ENCODE data around the gene BMP5.
A peak's percentile ranks its signal among the peaks of the same experiment; 100 is the strongest.

Gene BMP5

DNA sequence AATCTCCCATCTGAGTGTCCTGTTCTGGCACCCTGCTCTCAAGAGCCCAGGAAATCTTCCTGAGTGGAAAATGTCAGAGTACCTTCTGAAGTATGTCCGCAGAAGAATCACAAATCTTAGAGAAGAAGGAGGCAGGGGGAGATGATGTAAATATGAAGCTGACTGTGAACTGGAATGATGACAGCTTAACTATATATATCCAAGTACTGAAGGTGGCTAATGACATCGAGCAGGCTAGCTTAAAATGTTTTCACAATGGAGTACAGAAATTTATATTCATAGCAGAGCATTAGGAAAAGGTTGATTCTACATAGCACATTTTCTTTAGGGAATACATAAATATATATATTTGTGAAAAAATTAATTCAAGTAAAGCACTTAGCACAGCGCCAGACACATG, 64.3 kb downstream of the BMP5 start:
- no peak for DNase-seq (ENCODE audit: low read depth)

DNA sequence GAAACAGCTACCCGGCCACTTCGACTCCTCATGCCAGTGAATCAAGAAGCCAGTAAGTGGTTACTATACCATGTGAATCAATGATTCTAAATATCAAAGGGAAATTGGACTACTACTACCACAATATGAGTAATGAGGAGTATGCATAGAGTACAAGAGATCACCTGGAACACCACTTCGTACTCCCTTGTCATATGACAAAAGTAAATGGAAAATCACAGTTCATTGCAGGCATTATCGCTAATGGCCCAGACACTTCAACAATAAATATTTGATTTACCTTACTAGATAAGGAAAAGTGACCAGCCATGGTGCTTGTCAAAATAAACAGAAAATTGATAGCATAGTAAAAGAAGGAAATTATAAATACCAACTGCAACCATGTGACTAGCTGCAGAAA, 73.1 kb downstream of the BMP5 start:
- no peak for DNase-seq (ENCODE audit: low read depth)

DNA sequence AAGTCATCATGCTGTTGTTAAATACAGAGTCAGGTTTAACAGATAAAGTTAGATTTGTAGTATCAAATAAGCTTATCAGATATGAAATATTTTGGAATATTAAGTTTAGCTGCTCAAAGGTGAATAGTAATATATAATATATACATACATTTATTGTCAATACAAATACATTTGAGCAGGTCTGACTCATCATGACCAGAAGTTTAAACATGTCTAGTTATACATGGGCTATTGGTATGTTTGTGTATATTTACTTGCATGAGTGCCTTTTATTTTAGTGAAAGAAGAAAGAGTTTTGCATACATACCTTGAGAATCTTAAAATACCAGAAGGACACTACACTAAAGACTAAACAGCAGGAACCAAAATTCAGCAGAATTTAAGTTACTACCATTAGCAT, 76.8 kb downstream of the BMP5 start:
- DNase-seq (ENCODE audit: low read depth): no peak

DNA sequence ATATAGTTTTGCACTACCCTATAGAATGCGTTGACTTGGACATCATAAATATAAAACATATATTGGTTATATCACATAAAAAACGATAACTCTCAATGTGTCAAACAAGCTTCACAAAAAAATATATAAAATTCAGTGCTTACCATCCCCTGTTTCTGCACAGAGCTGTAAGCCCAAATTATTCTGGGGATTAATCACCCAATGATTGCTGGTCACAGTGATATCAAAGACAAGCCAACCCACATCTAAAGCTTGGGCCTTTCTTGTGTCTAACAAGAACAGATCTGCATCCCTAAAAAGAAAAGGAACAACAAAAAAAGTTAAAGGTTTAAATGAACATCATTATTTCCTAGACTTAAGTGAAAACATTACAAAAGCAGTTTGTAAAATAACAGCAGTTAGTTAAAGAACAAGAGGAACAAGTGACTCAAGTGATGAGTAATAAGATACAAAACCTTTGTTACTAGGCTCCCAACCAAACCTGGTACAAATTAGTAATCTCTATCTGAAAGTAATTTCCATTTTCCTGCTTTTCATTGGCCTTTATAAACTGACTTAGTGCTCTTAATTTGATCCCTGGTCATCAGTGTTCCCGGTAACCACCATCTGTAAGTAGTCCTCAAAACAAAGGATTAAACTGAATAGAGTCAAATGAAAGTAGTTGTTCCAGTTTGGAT, 81.1 kb downstream of the BMP5 start:
- DNase-seq (ENCODE audit: low read depth): peak; percentile 3

- no peak for DNase-seq (ENCODE audit: low read depth)
These were observed 90.1 kb downstream of the BMP5 start for GRCh38 chr6:55785273-55785672.

- DNase-seq (ENCODE audit: low read depth): no peak
These were observed 93.1 kb downstream of the BMP5 start for GRCh38 chr6:55782275-55782674.

- no peak for DNase-seq (ENCODE audit: low read depth)
These were observed 96.7 kb downstream of the BMP5 start for GRCh38 chr6:55778705-55779104.

- DNase-seq (ENCODE audit: low read depth): no peak
These were observed 97.9 kb downstream of the BMP5 start for GRCh38 chr6:55777469-55777868.

DNA sequence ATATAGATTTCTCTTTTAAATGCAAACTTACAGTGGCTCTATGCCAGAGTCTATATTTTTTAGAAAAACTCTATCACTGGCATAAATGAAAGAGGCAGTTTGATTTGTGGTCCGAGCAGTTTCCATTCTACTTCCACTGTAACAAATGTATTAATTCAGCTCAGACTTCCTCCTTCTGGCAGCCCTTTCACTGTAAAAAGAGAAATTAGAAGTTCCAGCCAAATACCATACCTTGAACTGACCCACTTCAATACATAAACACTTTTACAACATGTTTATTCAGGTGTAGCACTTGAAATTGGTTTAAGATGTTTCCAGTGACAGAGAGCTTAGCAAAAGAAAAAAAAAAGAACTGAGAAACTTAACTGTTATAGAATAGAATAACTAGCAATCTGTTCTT, 99.3 kb downstream of the BMP5 start:
- DNase-seq (ENCODE audit: low read depth): no peak

- DNase-seq (ENCODE audit: low read depth): no peak
These were observed 100.4 kb downstream of the BMP5 start for GRCh38 chr6:55775029-55775318.

DNA sequence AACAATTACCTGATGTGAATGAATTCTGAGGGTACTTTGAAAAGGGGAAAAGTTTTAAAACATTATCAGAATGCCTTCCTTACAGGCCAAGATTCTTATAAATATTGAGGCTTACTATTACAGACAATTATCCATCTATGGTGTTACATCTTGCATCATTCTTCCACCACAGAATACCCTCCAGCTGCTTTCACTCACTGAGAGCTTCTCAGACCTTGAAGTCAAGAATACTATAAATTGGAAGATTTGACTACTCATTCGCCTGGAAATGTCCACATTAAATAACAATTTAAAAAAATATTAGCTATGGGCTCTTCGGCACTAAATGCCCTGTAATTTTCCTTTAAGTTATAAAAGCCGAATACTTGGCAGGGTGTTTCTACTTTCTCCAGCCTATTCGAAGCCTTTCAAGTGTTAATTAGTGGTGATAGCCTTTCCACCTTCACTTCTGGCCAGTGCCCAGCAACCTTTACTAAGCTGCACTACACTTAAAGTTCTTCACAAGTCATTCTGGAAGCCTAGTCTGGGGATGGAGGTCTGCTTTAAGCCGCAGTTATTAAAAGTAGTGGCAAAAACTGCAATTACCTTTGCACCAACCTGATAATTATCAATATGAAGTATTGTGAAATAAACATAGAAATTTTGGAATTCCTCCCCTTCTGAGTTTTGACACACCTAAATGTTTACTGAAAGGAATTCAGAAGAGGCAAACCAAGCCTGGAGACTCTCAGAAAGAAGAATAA, 100.9 kb downstream of the BMP5 start:
- DNase-seq (ENCODE audit: low read depth): no peak

- no peak for DNase-seq (ENCODE audit: low read depth)
These were observed 101.7 kb downstream of the BMP5 start for GRCh38 chr6:55773620-55774216.

DNA sequence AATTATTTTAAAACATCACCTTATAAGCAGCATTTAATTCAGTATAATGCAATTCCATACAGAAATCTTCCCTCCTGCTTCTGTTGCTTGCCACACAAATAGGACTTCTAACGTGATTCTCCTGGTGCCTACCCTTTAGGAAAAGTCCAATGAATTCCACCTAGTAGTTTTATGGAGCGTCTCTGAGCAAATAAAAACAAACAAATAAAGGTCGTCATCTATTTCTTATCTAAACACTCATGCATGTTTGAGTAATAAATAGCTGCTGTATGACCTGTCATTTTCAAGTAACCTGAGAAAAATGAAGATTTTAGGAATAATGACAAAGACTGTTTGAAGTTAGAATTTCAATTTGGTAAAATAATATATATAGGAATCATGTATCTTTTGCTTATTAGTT, 102.7 kb downstream of the BMP5 start:
- DNase-seq (ENCODE audit: low read depth): no peak

DNA sequence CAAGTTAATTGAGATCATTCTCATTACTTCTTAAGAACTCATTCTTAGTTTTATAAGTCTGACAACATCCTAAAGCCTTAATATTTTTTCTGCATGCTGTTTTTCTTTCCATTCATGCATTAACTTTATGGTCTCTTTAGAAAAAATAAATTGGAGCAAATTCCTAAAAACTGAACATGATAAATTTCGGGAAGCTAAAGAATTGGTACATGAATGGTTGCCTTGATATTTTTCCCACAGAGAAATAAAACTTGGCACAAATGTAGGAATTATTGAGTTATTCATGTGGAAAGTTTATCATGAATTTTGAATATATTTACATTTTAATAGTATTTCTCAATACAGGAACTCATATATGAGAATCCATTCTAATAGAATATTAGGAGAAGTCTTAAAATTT, 115.9 kb downstream of the BMP5 start:
- DNase-seq (ENCODE audit: low read depth): no peak

DNA sequence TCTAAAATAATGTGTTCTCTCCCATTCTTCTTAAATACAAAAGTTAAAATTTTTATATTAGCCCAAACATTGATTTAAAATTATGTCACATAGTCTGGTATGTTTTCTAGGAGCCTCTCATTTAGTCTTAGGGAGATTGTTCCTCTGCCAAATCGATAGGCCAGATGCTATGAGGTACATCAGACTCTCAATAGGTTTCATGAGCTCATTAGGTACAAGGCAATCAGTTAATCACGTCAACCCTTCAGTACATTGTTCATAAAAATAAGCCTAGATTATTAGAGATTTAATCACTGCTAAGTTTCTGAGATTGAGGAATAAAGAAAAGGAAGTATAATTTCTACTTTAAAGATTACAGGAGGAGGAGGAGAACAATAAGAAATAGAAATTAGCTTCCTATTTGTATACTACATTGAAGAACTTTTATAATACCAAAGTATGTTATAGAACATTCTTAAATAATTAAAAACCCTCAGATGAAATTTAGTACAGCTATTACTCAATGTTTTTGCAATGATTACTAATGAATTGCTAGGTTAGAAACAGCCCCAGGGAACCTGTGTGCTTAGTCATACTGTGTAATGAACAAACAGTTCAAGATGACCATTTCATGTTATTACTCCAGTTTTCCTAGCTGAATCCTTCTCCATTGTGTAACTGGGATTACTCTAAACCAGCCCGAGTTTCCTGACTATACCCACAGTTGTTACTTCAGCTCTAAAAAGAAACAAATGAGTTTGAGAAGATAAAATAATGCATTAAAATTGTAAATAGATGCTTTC, 117.0 kb downstream of the BMP5 start:
- peak; percentile 72 for DNase-seq (ENCODE audit: low read depth)

GRCh38 chr6:55756531-55757031, 118.8 kb downstream of the BMP5 start:
- no peak for DNase-seq (ENCODE audit: low read depth)

GRCh38 chr6:55748880-55749279, 126.5 kb downstream of the BMP5 start:
- no peak for DNase-seq (ENCODE audit: low read depth)

DNA sequence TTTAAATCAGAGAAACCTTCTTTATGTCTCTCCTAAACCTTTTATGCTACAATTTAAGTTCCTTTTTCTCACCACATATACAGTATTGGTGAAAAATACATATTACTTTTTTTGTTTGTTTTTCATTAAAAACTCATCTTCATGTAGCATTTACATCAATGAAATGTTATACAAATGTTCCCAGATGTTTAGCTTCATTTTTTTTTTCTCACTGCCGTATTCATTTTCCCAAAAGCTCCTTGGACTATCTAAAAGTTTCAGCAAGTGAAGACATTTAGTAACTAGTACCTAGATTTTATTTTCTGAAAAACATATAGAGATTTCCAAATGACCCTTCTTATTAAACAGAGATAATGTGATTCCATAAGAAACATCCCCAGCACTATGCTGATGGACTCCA, 128.9 kb downstream of the BMP5 start:
- DNase-seq (ENCODE audit: low read depth): no peak

GRCh38 chr6:55734256-55734655, 141.1 kb downstream of the BMP5 start:
- DNase-seq (ENCODE audit: low read depth): no peak

- no peak for DNase-seq (ENCODE audit: low read depth)
These were observed 145.7 kb downstream of the BMP5 start for GRCh38 chr6:55729665-55730064.

DNA sequence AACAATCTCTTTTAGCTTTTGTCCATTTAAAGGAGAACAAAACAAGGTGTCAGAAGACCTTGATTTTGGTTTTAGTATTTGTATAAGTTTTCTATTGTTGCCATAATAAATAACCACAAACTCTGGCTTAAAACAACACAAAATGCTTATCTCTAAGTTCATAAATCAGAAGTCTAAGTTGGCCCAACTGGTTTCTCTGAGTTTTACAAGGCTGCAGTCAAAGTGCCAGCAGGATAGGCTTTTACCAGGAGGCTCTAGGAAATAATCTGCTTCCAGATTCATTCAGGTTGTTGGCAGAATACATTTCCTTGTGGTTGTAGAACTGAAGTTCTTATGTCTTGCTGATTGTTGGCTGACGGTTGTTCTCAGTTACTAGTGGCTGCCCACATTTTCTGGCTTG, 149.2 kb downstream of the BMP5 start:
- DNase-seq (ENCODE audit: low read depth): no peak

DNA sequence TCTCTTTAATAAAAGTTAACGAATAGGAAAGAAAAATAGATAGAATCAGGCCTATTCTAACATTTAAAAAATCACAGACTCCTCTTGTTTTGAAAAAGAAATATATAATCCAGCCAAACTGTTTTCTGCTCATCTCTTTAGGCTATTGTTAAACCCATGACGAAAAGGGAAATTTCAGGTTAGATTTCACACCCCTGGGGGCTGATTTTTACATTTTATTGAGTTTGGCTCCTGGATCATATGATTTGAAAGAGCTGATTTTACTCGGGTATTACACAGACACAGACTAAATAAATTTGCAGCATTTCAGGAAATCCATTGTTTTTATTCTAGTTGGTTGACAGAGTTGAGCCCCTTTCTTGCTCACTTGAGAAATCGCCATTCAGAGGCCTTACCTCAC, 160.6 kb downstream of the BMP5 start:
- no peak for DNase-seq (ENCODE audit: low read depth)

DNA sequence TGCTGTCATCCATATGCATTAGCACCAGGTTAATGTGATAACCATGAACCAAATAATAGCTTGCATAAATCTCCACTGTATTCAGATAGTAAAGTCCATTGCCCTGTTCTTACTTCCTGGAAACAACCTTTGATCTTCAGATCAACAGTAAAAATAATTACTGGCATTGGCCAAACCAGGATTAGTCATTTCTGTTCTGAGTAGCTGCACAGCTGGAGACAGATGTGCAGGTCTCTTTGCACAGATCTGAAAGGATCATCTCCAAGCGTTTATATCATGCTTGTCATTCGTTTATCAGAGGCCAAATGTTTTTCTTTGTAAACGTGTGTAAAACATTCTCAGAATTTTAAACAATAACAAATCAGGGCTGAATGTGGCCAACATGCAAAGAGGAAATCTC, 162.0 kb downstream of the BMP5 start:
- no peak for DNase-seq (ENCODE audit: low read depth)

Data from EH (cell line).